Suprapubic skin (tissue), 4 donors: ENCODE measurements around the gene RNU2-63P.
A peak's percentile ranks its signal among the peaks of the same experiment; 100 is the strongest.

ENCODE experiments used
- EP300 ChIP-seq: sonication (generic); formaldehyde crosslinking; IDR thresholded peaks from one replicate; pipeline ENCODE4 v1.6.1; 2017; ENCODE audit warnings: antibody characterized with exemption
- POLR2A ChIP-seq, 2 donors: fragments of 450-650 bp; IDR thresholded peaks; one replicate each; pipeline ENCODE4 v1.6.1; 2017; ENCODE audit warnings: antibody characterized with exemption in 2 of 2, mild to moderate bottlenecking in 2 of 2, moderate library complexity in 2 of 2
- POLR2AphosphoS5 ChIP-seq, 3 donors: sonication (generic); formaldehyde crosslinking; IDR thresholded peaks; one replicate each; pipeline ENCODE4 v1.6.1; 2017; ENCODE audit warnings: antibody characterized with exemption in 3 of 3
- TF ChIP-seq, protein P1 (sequence below), 2 donors: fragments of 200-600 bp in 1 of 2; fragments of 450-650 bp in 1 of 2; sonication (generic) in 1 of 2; IDR thresholded peaks; one replicate each; pipeline ENCODE4 v1.5.1; 2016 to 2019; ENCODE audit warnings: antibody characterized with exemption in 2 of 2, mild to moderate bottlenecking in 1 of 2, moderate library complexity in 1 of 2

- TF ChIP-seq, protein P1, sequence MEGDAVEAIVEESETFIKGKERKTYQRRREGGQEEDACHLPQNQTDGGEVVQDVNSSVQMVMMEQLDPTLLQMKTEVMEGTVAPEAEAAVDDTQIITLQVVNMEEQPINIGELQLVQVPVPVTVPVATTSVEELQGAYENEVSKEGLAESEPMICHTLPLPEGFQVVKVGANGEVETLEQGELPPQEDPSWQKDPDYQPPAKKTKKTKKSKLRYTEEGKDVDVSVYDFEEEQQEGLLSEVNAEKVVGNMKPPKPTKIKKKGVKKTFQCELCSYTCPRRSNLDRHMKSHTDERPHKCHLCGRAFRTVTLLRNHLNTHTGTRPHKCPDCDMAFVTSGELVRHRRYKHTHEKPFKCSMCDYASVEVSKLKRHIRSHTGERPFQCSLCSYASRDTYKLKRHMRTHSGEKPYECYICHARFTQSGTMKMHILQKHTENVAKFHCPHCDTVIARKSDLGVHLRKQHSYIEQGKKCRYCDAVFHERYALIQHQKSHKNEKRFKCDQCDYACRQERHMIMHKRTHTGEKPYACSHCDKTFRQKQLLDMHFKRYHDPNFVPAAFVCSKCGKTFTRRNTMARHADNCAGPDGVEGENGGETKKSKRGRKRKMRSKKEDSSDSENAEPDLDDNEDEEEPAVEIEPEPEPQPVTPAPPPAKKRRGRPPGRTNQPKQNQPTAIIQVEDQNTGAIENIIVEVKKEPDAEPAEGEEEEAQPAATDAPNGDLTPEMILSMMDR (IDR thresholded peaks at IDR 0.05), result no peak
- peak; percentile 24 to 93 (median 74) for TF ChIP-seq POLR2AphosphoS5 (IDR thresholded peaks at IDR 0.05)
- TF ChIP-seq EP300, result no peak
- peak; percentile 83 to 96 for TF ChIP-seq POLR2A (IDR thresholded peaks at IDR 0.05)
These were observed 39.2 kb upstream of the RNU2-63P start, which contains the start of gene KRCC1 for GRCh38 chr2:88055371-88056128.
